Measurements from ENCODE around the gene CBX8.

GRCh38 chr17:79776376-79777119 lies 20.3 kb downstream of the CBX8 start:
- TF ChIP-seq CTCF (IDR thresholded peaks at IDR 0.05 in 8 of 11, conservative IDR thresholded peaks at IDR 0.05 in 3 of 11) (no peak), POLR2A (IDR thresholded peaks at IDR 0.05) (no peak), POLR2AphosphoS5 (IDR thresholded peaks at IDR 0.05) (no peak)

Measured in spleen (tissue), 7 donors.